Measurements from ENCODE around the gene RETREG3.

RETREG3 gene

GRCh38 chr17:42608305-42609181, 631 bp downstream of the RETREG3 start:
- no peak for DNase-seq (ENCODE audit: low read depth)
- H3K4me3 ChIP-seq (ENCODE audit: low read length): peak overlapping the region; percentile 97
- TF ChIP-seq CTCF (conservative IDR thresholded peaks at IDR 0.05; ENCODE audit: low read length): no peak; the same call in 1 of the 2 replicates

GRCh38 chr17:42607769-42608168, 1.4 kb downstream of the RETREG3 start:
- DNase-seq (ENCODE audit: low read depth): no peak
- no peak for TF ChIP-seq CTCF (conservative IDR thresholded peaks at IDR 0.05; ENCODE audit: low read length)
- H3K4me3 ChIP-seq (ENCODE audit: low read length): peak overlapping the region; percentile 97

GRCh38 chr17:42603318-42603717, 5.9 kb downstream of the RETREG3 start:
- no peak overlapping the region for H3K4me3 ChIP-seq (ENCODE audit: low read length)
- DNase-seq (ENCODE audit: low read depth): no peak
- TF ChIP-seq CTCF (conservative IDR thresholded peaks at IDR 0.05; ENCODE audit: low read length): no peak

GRCh38 chr17:42598905-42599304, 10.3 kb downstream of the RETREG3 start:
- no peak overlapping the region for H3K4me3 ChIP-seq (ENCODE audit: low read length)
- DNase-seq (ENCODE audit: low read depth): peak; percentile 43
- no peak for TF ChIP-seq CTCF (conservative IDR thresholded peaks at IDR 0.05; ENCODE audit: low read length)

GRCh38 chr17:42596386-42596785, 12.8 kb downstream of the RETREG3 start:
- DNase-seq (ENCODE audit: low read depth): no peak
- no peak for TF ChIP-seq CTCF (conservative IDR thresholded peaks at IDR 0.05; ENCODE audit: low read length)
- H3K4me3 ChIP-seq (ENCODE audit: low read length): no peak overlapping the region

- no peak for TF ChIP-seq CTCF (conservative IDR thresholded peaks at IDR 0.05; ENCODE audit: low read length)
- H3K4me3 ChIP-seq (ENCODE audit: low read length): no peak overlapping the region
- DNase-seq (ENCODE audit: low read depth): no peak
Measured at GRCh38 chr17:42591411-42591810, 17.8 kb downstream of the RETREG3 start.

GRCh38 chr17:42590886-42591285, 18.3 kb downstream of the RETREG3 start:
- no peak overlapping the region for H3K4me3 ChIP-seq (ENCODE audit: low read length)
- no peak for TF ChIP-seq CTCF (conservative IDR thresholded peaks at IDR 0.05; ENCODE audit: low read length)
- DNase-seq (ENCODE audit: low read depth): no peak
